Suprapubic skin (tissue), 4 donors: ENCODE data around the gene CALD1.

Experiments
- EP300 ChIP-seq: sonication (generic); formaldehyde crosslinking; IDR thresholded peaks from one replicate; pipeline ENCODE4 v1.6.1; 2017; ENCODE audit warnings: antibody characterized with exemption
- POLR2A ChIP-seq, 2 donors: fragments of 450-650 bp; IDR thresholded peaks; one replicate each; pipeline ENCODE4 v1.6.1; 2017; ENCODE audit warnings: antibody characterized with exemption in 2 of 2, mild to moderate bottlenecking in 2 of 2, moderate library complexity in 2 of 2
- POLR2AphosphoS5 ChIP-seq, 3 donors: sonication (generic); formaldehyde crosslinking; IDR thresholded peaks; one replicate each; pipeline ENCODE4 v1.6.1; 2017; ENCODE audit warnings: antibody characterized with exemption in 3 of 3
- TF ChIP-seq, protein P1 (sequence below), 2 donors: fragments of 200-600 bp in 1 of 2; fragments of 450-650 bp in 1 of 2; sonication (generic) in 1 of 2; IDR thresholded peaks; one replicate each; pipeline ENCODE4 v1.5.1; 2016 to 2019; ENCODE audit warnings: antibody characterized with exemption in 2 of 2, mild to moderate bottlenecking in 1 of 2, moderate library complexity in 1 of 2

DNA sequence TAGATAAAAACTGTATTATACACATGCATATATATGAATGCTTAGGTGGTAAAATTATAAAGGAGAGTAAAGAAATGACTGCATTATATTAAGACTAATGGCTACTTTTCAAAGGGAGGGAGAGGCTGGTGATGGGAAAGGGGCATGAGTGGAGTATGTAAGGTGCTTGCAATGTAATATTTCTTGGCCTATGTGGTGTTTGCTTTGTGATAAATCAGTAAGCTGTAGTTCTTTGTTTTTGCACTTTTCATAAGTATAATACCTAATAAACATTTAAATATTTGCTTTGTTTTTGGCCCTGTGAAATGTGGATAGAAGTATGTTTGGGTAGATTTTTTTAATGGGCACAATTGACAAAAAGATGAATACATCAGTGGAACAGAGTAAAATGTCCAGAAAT lies 232.8 kb downstream of the CALD1 start:
- TF ChIP-seq, protein P1, sequence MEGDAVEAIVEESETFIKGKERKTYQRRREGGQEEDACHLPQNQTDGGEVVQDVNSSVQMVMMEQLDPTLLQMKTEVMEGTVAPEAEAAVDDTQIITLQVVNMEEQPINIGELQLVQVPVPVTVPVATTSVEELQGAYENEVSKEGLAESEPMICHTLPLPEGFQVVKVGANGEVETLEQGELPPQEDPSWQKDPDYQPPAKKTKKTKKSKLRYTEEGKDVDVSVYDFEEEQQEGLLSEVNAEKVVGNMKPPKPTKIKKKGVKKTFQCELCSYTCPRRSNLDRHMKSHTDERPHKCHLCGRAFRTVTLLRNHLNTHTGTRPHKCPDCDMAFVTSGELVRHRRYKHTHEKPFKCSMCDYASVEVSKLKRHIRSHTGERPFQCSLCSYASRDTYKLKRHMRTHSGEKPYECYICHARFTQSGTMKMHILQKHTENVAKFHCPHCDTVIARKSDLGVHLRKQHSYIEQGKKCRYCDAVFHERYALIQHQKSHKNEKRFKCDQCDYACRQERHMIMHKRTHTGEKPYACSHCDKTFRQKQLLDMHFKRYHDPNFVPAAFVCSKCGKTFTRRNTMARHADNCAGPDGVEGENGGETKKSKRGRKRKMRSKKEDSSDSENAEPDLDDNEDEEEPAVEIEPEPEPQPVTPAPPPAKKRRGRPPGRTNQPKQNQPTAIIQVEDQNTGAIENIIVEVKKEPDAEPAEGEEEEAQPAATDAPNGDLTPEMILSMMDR (IDR thresholded peaks at IDR 0.05) = no peak
- TF ChIP-seq EP300 (no peak), POLR2A (IDR thresholded peaks at IDR 0.05) (no peak), POLR2AphosphoS5 (IDR thresholded peaks at IDR 0.05) (no peak)
